Umbilical cord (tissue), 2 donors: ENCODE data around the gene ERBB2. TPM values are rescaled to one million over a fixed set of nuclear protein-coding genes. Genes with fewer than 3 reads are reported as not detected.
"Not testable (repeated sequence)": the region's sequence is repeated elsewhere in the genome, so short reads cannot be mapped to it uniquely, and the experiment has no call there.

Experiments
- DNase-seq: peaks from one replicate; pipeline ENCODE4 v3.0.0-alpha.2; 2015; ENCODE audit warnings: low spot score
- total RNA-seq: library from RNA; depleted of rRNA; stranded (reverse); fragments of >200 nt; gene quantifications from one replicate; pipeline ENCODE4 v1.2.3, GENCODE V29; 2014; ENCODE audit warnings: low replicate concordance; ENCODE audit not compliant: insufficient read depth

ERBB2 gene
- total RNA-seq, 1 donor from 2014 or later: 36.8 TPM

- DNase-seq: no peak
Observed at GRCh38 chr17:39678340-39679116, 21.3 kb upstream of the ERBB2 start.

DNA sequence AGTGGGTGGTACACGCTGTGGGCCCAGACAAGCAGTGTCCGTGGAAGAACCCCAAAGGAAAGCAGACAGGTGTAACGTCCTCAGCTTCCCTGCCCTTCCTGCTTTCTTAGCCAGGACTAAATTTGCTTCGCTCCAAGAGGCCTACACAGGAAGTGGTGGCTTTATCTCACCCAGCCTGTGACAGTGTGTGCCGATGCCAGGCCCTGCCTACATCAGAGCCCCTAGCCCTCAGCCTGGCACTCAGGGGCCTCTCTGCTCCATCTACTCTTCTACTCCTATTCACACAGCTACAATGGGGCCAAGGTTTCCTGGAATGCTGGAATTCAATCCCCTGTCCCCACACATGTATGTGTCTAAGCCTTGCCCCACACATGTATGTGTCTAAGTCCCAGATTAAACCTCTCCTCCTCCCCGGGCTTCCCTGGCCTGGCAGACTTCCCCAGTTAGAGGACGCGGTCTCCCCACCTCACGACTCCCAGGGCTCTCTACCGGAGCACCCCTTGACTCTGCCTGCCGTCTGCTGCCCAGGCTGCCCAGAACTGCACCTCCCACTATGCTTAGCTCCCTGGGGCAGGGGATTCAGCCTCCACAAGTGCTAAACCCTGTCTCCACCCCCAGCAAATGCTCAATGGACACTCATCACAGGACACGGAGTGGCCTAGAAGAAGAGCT is 20.2 kb upstream of the ERBB2 start:
- DNase-seq: no peak

GRCh38 chr17:39683295-39683939 is 16.4 kb upstream of the ERBB2 start:
- DNase-seq: no peak

- DNase-seq: no peak
Observed at GRCh38 chr17:39684369-39685192, 15.3 kb upstream of the ERBB2 start.

- DNase-seq: no peak
Observed at GRCh38 chr17:39687101-39687545, 12.7 kb upstream of the ERBB2 start.

DNA sequence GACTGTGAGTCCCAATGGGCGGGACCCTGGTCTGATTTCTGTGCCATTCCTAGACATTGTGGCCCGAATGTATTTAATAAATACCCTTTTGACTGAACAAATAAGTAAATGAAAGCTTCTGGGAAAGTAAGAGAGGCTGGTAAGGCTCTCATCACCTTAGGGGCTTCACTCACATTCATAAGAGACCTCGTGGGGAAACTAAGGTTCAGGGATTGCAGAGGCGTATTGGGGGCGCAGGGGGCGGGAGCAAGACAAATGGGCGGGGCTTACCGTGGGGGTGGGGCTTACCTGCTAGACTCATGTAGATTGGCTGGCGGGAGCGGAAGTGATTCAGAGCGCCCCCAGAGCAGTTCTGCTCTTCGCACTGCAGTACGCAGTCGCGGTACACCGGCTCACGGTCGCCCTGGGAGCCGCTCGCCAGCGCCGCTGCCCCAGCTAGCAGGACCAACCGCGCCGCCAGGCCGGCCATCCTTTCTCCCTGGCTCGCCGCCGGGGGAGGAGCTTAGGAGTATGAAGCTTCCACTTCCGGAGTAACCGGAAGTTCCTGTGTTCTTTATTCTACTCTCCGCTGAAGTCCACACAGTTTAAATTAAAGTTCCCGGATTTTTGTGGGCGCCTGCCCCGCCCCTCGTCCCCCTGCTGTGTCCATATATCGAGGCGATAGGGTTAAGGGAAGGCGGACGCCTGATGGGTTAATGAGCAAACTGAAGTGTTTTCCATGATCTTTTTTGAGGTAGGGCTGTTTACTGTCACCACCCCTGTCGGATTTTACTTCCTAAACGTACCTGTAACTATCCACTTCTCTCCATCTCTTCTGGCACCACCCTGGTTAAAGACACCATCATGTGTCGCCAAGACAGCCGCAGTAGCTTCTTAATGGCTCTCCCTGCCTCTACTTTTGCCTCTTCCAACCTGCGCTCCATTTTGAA is 12.1 kb upstream of the ERBB2 start, which contains the start of gene PGAP3:
Gene PGAP3 (minus strand): TSS at position 512 of the 929 bp plus-strand sequence. CDS start 43 bp downstream, at position 469.
- peak; percentile 94 for DNase-seq

DNA sequence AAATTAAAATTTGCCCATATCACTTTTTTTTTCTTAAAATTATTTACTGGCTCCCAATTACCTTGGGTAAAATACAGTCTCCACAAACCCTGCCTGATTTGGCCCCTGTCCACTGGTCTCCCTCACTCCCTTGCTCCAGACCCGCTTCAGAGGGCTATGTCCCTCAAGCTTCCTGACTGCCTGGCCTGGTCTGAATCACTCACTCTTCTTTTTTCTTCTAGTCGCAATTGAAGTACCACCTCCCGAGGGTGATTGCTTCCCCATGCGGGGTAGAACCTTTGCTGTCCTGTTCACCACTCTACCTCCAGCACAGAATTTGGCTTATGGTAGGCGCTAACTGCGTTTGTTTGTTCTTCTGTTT is 11.4 kb upstream of the ERBB2 start:
- no peak for DNase-seq

GRCh38 chr17:39688945-39689344 is 10.9 kb upstream of the ERBB2 start:
- DNase-seq: no peak

DNA sequence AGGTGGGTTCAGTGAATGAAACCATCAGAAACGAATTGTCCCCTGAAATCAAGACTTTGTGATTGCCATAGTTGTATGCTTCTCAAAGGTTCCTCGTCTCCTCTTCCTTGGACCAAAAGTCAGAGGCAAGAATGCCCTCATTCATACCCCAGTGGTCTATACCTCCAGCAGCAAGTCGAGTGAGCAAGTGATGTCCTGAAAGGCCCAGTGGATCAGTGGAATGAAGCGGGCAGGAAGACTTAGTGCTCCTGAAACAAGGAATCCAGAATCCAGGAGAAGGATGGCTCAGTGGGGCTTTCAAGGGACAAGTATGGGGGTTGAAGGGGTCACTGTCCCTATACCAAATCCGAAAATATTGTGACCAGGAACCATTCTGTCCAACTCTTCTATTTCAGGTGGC is 5.3 kb upstream of the ERBB2 start:
- no peak for DNase-seq

DNA sequence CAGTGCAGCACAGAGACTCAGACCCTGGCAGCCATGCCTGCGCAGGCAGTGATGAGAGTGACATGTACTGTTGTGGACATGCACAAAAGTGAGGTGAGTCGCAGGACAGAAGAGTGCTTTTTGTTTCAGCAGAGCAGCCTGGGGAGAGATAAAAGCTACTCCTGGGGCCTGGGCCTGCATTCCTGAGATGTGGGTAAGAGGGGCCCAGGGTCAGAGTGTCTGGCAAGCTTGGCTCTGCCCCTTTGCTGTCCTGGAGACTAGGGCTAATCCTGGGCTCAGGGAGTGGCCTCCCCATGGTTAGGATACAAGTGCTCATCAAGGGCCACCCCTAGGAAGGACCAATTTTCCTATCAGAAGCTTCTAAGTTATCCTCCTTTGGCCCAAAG is 4.8 kb upstream of the ERBB2 start:
- no peak for DNase-seq

GRCh38 chr17:39696731-39697130 is 3.1 kb upstream of the ERBB2 start:
- no peak for DNase-seq

- DNase-seq: no peak
Observed at GRCh38 chr17:39697961-39698360, 1.9 kb upstream of the ERBB2 start.

DNA sequence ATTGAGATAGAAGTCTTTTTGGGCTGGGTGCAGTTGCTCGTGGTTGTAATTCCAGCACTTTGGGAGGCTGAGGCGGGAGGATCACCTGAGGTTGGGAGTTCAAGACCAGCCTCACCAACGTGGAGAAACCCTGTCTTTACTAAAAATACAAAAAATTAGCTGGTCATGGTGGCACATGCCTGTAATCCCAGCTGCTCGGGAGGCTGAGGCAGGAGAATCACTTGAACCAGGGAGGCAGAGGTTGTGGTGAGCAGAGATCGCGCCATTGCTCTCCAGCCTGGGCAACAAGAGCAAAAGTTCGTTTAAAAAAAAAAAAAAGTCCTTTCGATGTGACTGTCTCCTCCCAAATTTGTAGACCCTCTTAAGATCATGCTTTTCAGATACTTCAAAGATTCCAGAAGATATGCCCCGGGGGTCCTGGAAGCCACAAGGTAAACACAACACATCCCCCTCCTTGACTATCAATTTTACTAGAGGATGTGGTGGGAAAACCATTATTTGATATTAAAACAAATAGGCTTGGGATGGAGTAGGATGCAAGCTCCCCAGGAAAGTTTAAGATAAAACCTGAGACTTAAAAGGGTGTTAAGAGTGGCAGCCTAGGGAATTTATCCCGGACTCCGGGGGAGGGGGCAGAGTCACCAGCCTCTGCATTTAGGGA is 577 bp upstream of the ERBB2 start:
- DNase-seq: not testable (repeated sequence)

DNA sequence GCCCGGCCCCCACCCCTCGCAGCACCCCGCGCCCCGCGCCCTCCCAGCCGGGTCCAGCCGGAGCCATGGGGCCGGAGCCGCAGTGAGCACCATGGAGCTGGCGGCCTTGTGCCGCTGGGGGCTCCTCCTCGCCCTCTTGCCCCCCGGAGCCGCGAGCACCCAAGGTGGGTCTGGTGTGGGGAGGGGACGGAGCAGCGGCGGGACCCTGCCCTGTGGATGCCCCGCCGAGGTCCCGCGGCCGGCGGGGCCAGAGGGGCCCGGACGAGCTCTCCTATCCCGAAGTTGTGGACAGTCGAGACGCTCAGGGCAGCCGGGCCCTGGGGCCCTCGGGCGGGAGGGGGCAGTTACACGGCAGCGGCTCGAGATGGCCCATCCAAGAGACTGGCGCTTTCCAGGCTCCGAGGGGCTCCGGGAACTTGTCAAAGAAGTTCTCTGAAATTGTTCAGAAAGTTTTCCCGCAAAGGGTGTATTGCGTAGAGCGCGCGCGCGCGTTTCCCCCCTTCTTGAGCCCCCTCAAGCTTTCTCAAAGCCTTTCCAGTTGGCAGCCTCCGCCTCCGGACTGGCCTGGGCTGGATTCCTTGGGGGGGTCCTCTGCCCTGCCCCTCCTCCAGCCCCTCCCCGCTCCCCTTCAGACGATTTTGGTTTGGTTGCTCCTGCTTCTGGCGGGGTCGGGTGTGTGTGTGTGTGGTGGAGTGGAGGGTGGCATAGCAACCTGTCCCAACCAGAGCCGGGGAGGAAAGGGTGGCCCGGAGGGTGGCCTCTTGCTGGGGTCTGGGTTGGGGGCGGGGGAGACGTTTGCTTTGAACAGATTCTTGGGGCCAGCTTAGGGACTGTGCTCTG is 504 bp downstream of the ERBB2 start:
- DNase-seq: peak; percentile 73

- no peak for DNase-seq
Observed at GRCh38 chr17:39701012-39701783, 1.3 kb downstream of the ERBB2 start.

DNA sequence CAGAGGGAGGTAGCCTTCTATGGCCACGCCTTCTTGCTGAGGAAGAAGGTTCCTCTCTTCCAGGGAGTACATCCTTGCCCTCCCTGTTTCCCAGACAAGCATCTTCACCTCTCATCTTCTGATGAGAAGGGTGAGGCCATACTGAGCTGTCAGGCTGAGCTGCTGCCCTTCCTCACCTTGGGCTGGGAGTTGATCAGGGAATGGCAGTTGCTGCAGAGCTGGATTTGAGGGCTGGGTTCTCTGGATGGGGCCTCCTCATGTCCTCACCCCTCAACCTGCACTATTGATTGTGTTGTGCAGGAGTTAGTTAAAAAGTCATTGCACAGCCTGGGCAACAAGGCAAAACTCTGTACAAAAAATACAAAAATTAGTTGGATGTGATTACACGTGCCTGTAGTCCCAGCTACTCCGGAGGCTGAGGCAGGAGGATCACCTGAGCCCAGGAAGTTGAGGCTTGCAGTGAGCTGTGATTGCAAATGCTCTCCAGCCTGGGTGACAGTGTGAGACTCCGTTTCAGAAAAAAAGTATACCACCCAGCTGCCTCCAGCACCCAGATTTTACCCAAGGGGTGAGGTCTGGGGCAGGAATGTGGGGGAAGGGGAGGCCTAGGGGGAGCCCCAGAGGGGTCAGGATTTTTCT is 2.0 kb downstream of the ERBB2 start:
- DNase-seq: no peak
